PC-9 (cell line): Measurements from ENCODE around the gene TPCN2. TPM values are rescaled to one million over a fixed set of nuclear protein-coding genes. Genes with fewer than 3 reads are reported as not detected.
"Not testable (repeated sequence)": the region's sequence is repeated elsewhere in the genome, so short reads cannot be mapped to it uniquely, and the experiment has no call there.

Experiments
- BruUV-seq: library from RNA; stranded (reverse); fragments of 400-500 nt; replicated peaks from 2 replicates; lab custom pipeline; 2021; lab: Mats Ljungman, UMichigan
- CTCF ChIA-PET: fragments of 300-600 bp; sonication (Branson Sonifier 250); formaldehyde crosslinking; loops from one replicate; lab custom pipeline; 2022; ENCODE audit warnings: antibody characterized with exemption; lab: Charles Lee
- POLR2A ChIA-PET: fragments of 300-600 bp; sonication (Branson Sonifier 250); formaldehyde crosslinking; loops from one replicate; lab custom pipeline; 2022; ENCODE audit warnings: antibody characterized with exemption; ENCODE audit not compliant: unreplicated experiment; lab: Charles Lee
- DNase-seq, 2 experiments: peaks; one replicate each; pipeline versions ENCODE4 v3.0.0 to v3.0.0-alpha.2; 2015 to 2022; ENCODE audit warnings: mixed read lengths in 1 of 2
- H2AFZ ChIP-seq: fragments of 200-600 bp; sonication (generic); 2 replicates; pipeline ENCODE4 v1.8.1; 2017; ENCODE audit warnings: antibody characterized with exemption
- H3F3A ChIP-seq: fragments of 200-600 bp; sonication (generic); 2 replicates; pipeline ENCODE4 v1.8.1; 2017; ENCODE audit warnings: antibody characterized with exemption, mild to moderate bottlenecking, low read depth; ENCODE audit not compliant: insufficient read depth
- H3K27ac ChIP-seq: fragments of 200-600 bp; sonication (generic); 2 replicates; pipeline ENCODE4 v1.6.1; 2016; ENCODE audit warnings: mixed run types
- H3K27me3 ChIP-seq: fragments of 200-600 bp; sonication (generic); 2 replicates; pipeline ENCODE4 v1.6.1; 2016; ENCODE audit warnings: low read depth, mixed run types; ENCODE audit not compliant: insufficient read depth
- H3K36me3 ChIP-seq: fragments of 200-600 bp; sonication (generic); 2 replicates; pipeline ENCODE4 v1.6.1; 2016; ENCODE audit warnings: low read depth, mixed run types
- H3K4me1 ChIP-seq: fragments of 200-600 bp; sonication (generic); replicated peaks from 2 replicates; pipeline ENCODE4 v1.6.1; 2016; ENCODE audit warnings: mixed run types; ENCODE audit not compliant: insufficient read depth
- H3K4me2 ChIP-seq: fragments of 200-600 bp; sonication (generic); 2 replicates; pipeline ENCODE4 v1.6.1; 2017; ENCODE audit warnings: mixed run types
- H3K4me3 ChIP-seq: fragments of 200-600 bp; sonication (generic); 2 replicates; pipeline ENCODE4 v1.6.1; 2016; ENCODE audit warnings: mixed run types
- H3K79me2 ChIP-seq: fragments of 200-600 bp; sonication (generic); 2 replicates; pipeline ENCODE4 v1.6.1; 2017; ENCODE audit warnings: low read depth, mixed run types
- H3K9me2 ChIP-seq: fragments of 200-600 bp; sonication (generic); 2 replicates; pipeline ENCODE4 v1.8.1; 2017; ENCODE audit warnings: mild to moderate bottlenecking; ENCODE audit not compliant: insufficient read depth
- H3K9me3 ChIP-seq: fragments of 200-600 bp; sonication (generic); 2 replicates; pipeline ENCODE4 v1.8.1; 2016; ENCODE audit warnings: low read depth; ENCODE audit not compliant: insufficient read depth
- H4K20me1 ChIP-seq: fragments of 200-600 bp; sonication (generic); 2 replicates; pipeline ENCODE4 v1.8.1; 2017; ENCODE audit not compliant: insufficient read depth
- CTCF ChIP-seq: fragments of 200-600 bp; sonication (generic); conservative IDR thresholded peaks from 2 replicates; pipeline ENCODE4 v1.6.1; 2017; ENCODE audit warnings: mixed run types, antibody characterized with exemption, mild to moderate bottlenecking, moderate library complexity
- EZH2 ChIP-seq: fragments of 200-600 bp; sonication (generic); IDR thresholded peaks from 2 replicates; pipeline ENCODE4 v1.8.0; 2017; ENCODE audit warnings: antibody characterized with exemption, low read depth
- intact Hi-C: fragments of 100-400 bp; cut with micrococcal nuclease; formaldehyde crosslinking; loops from one replicate; pipeline ENCODE4 v1.10.0; 2022; ENCODE audit not compliant: unreplicated experiment
- total RNA-seq: library from RNA; stranded (reverse); gene quantifications from 2 replicates; pipeline ENCODE4 v1.2.3, GENCODE V29; 2021

Gene TPCN2
- total RNA-seq, 1 experiment from 2014 or later, result 24.8 TPM

DNA sequence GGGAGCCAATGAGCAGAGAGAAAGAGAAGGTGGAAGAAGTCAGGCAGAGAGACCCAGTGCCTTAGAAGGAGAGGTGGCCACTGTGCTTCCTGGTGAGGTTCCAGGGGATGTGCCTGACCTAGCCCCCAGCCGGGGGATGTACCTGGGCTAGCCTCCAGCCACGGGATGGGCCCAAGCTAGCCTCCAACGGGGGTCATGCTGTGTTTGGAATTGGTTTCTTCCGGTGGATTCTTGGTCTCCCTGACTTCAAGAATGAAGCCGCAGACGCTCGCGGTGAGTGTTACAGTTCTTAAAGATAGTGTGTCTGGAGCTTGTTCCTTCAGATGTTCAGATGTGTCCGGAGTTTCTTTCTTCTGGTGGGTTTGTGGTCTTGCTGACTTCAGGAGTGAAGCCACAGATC is 100.1 kb downstream of the TPCN2 start:
- H3K4me2 ChIP-seq, result no peak overlapping the region
- TF ChIP-seq CTCF, result no peak
- TF ChIP-seq EZH2, result no peak
- POLR2A ChIA-PET, result no interaction called here
- no peaks in the 10 kb centered on the region for H3K4me1 ChIP-seq
- intact Hi-C loops, result no loop called here
- no peaks in the 10 kb centered on the region for H3K9me2 ChIP-seq
- no peak overlapping the region for H3K27ac ChIP-seq
- H3K36me3 ChIP-seq, result no peaks in the 10 kb centered on the region
- H3K9me3 ChIP-seq, result peaks cover 17% of the 10 kb centered on the region; the same call in 1 of the 2 replicates
- H3K27me3 ChIP-seq, result no peaks in the 10 kb centered on the region
- BruUV-seq, result no TSS peak
- H2AFZ ChIP-seq, result no peak overlapping the region
- CTCF ChIA-PET, result no interaction called here
- DNase-seq, result no peak
- no peak overlapping the region for H3K4me3 ChIP-seq
- no peaks in the 10 kb centered on the region for H3K79me2 ChIP-seq
- peaks cover 4% of the 10 kb centered on the region; the same call in 1 of the 2 replicates for H3F3A ChIP-seq
- H4K20me1 ChIP-seq, result no peaks in the 10 kb centered on the region

GRCh38 chr11:69149338-69150045 is 100.8 kb downstream of the TPCN2 start:
- intact Hi-C loops, BruUV-seq, H3K4me1 ChIP-seq, H3K4me3 ChIP-seq, H3K27ac ChIP-seq, H3K4me2 ChIP-seq, DNase-seq, H3F3A ChIP-seq, H3K36me3 ChIP-seq, H3K27me3 ChIP-seq, H4K20me1 ChIP-seq, POLR2A ChIA-PET, H3K9me2 ChIP-seq, H3K79me2 ChIP-seq, H2AFZ ChIP-seq: not testable (repeated sequence)
- H3K9me3 ChIP-seq, result peaks cover 17% of the 10 kb centered on the region; the same call in 1 of the 2 replicates
- CTCF ChIA-PET, result interaction anchor here (0.6 kb wide), 1 partner anchor 344 kb away, joined by 3 read pairs; no protein-coding TSS in a partner anchor

DNA sequence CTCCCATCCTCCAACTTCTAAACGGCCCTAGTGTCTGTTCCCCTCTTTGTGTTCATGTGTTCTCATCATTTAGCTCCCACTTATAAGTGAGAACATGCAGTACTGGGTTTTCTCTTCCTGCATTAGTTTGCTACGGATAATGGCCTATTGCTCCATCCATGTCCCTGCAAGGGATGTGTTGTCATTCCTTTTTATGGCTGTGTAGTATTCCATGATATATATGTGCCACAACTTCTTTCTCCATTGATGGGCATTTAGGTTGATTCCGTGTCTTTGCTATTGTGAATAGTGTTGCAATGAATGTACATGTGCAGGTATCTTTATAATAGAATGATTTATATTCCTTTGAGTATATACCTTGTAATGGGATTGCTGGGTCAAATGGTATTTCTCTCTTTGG is 101.4 kb downstream of the TPCN2 start:
- Histone ChIP-seq H3K9me3 (peaks cover 17% of the 10 kb centered on the region; the same call in 1 of the 2 replicates), H3K27ac (no peak overlapping the region), H3K4me3 (no peak overlapping the region), H3K27me3 (no peaks in the 10 kb centered on the region), H2AFZ (no peak overlapping the region), H4K20me1 (no peaks in the 10 kb centered on the region), H3K79me2 (no peaks in the 10 kb centered on the region), H3K4me2 (no peak overlapping the region), H3K4me1 (no peaks in the 10 kb centered on the region), H3K9me2 (no peaks in the 10 kb centered on the region), H3K36me3 (no peaks in the 10 kb centered on the region), H3F3A (no peaks in the 10 kb centered on the region; the same call in 1 of the 2 replicates)
- ChIA-PET CTCF (no interaction called here), POLR2A (no interaction called here)
- TF ChIP-seq CTCF (no peak), EZH2 (no peak)
- intact Hi-C loops, result no loop called here
- no peak for DNase-seq
- no TSS peak for BruUV-seq
